ENCODE measurements around the gene CCRL2. TPM values are rescaled to one million over a fixed set of nuclear protein-coding genes. Genes with fewer than 3 reads are reported as not detected.
A peak's percentile ranks its signal among the peaks of the same experiment; 100 is the strongest.

The CCRL2 gene
- total and polyA plus RNA-seq, 9 of the 15 experiments (the other 6 are each of a cell fraction or from before 2014, with no cell fraction given): 3.4 to 5.7 (median 4.0) TPM

- no peak for TF ChIP-seq ETV6 (IDR thresholded peaks at IDR 0.05; ENCODE audit: borderline replicate concordance in 1 of 2, low read depth in 2 of 2, low read length in 1 of 2)
- no peak for TF ChIP-seq ETV6 (CRISPR knock-in tag; IDR thresholded peaks at IDR 0.05; ENCODE audit: borderline replicate concordance)
- TF ChIP-seq HDAC2 (IDR thresholded peaks at IDR 0.05): no peak
- TF ChIP-seq THRAP3 (IDR thresholded peaks at IDR 0.05; ENCODE audit: borderline replicate concordance): no peak
- no peak for TF ChIP-seq GABPB2 (CRISPR knock-in tag; conservative IDR thresholded peaks at IDR 0.05)
- TF ChIP-seq NR2C2 (CRISPR knock-in tag; IDR thresholded peaks at IDR 0.05): no peak
- TF ChIP-seq NR2C2 (tag; IDR thresholded peaks at IDR 0.05): peak; percentile 55; the same call in 1 of the 2 replicates
- TF ChIP-seq PCBP2 (IDR thresholded peaks at IDR 0.05; ENCODE audit: low read depth, low read length, poor library complexity, severe bottlenecking): no peak
- TF ChIP-seq L3MBTL2 (IDR thresholded peaks at IDR 0.05): peak; percentile 44; the same call in 1 of the 2 replicates
- TF ChIP-seq ZEB2 (IDR thresholded peaks at IDR 0.05): peak; percentile 74
- no peak for TF ChIP-seq ZNF133 (CRISPR knock-in tag; IDR thresholded peaks at IDR 0.05)
- TF ChIP-seq, protein P1, sequence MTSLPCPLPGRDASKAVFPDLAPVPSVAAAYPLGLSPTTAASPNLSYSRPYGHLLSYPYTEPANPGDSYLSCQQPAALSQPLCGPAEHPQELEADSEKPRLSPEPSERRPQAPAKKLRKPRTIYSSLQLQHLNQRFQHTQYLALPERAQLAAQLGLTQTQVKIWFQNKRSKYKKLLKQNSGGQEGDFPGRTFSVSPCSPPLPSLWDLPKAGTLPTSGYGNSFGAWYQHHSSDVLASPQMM (CRISPR knock-in tag; IDR thresholded peaks at IDR 0.05): no peak
- TF ChIP-seq HNRNPUL1 (IDR thresholded peaks at IDR 0.05; ENCODE audit: low read length): no peak
- TF ChIP-seq, protein P2, sequence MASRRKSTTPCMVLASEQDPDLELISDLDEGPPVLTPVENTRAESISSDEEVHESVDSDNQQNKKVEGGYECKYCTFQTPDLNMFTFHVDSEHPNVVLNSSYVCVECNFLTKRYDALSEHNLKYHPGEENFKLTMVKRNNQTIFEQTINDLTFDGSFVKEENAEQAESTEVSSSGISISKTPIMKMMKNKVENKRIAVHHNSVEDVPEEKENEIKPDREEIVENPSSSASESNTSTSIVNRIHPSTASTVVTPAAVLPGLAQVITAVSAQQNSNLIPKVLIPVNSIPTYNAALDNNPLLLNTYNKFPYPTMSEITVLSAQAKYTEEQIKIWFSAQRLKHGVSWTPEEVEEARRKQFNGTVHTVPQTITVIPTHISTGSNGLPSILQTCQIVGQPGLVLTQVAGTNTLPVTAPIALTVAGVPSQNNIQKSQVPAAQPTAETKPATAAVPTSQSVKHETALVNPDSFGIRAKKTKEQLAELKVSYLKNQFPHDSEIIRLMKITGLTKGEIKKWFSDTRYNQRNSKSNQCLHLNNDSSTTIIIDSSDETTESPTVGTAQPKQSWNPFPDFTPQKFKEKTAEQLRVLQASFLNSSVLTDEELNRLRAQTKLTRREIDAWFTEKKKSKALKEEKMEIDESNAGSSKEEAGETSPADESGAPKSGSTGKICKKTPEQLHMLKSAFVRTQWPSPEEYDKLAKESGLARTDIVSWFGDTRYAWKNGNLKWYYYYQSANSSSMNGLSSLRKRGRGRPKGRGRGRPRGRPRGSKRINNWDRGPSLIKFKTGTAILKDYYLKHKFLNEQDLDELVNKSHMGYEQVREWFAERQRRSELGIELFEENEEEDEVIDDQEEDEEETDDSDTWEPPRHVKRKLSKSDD (conservative IDR thresholded peaks at IDR 0.05; ENCODE audit: low read length): no peak
- TF ChIP-seq ELF2 (CRISPR knock-in tag; IDR thresholded peaks at IDR 0.05): no peak
- TF ChIP-seq ZNF561 (CRISPR knock-in tag; conservative IDR thresholded peaks at IDR 0.05): no peak
- TF ChIP-seq SOX6 (IDR thresholded peaks at IDR 0.05): no peak
- no peak for TF ChIP-seq ZNF445 (CRISPR knock-in tag; IDR thresholded peaks at IDR 0.05; ENCODE audit: low read depth)
- TF ChIP-seq HINFP (tag; conservative IDR thresholded peaks at IDR 0.05; ENCODE audit: low read depth): no peak
- no peak for TF ChIP-seq BHLHE40 (IDR thresholded peaks at IDR 0.05; ENCODE audit: low read length)
- TF ChIP-seq CBX1 (IDR thresholded peaks at IDR 0.05; ENCODE audit: low read depth): no peak
- TF ChIP-seq FOSL1 (tag; conservative IDR thresholded peaks at IDR 0.05): peak; percentile 93
- TF ChIP-seq ATF3 (IDR thresholded peaks at IDR 0.05): peak; percentile 70
- no peak for TF ChIP-seq ATF3 (CRISPR knock-in tag; conservative IDR thresholded peaks at IDR 0.05)
- no peak for TF ChIP-seq HMG20B (CRISPR knock-in tag; IDR thresholded peaks at IDR 0.05)
- TF ChIP-seq RAD51 (IDR thresholded peaks at IDR 0.05; ENCODE audit: borderline replicate concordance, low read depth): no peak
- no peak for TF ChIP-seq PTTG1 (tag; IDR thresholded peaks at IDR 0.05; ENCODE audit: low read depth)
- peak; percentile 95 for TF ChIP-seq MEIS2 (IDR thresholded peaks at IDR 0.05; ENCODE audit: partially characterized antibody)
Observed at GRCh38 chr3:46386205-46386604, 20.9 kb upstream of the CCRL2 start (continued).
